Fibroblast of villous mesenchyme (primary cell): ENCODE results near the gene PPARA. TPM values are rescaled to one million over a fixed set of nuclear protein-coding genes. Genes with fewer than 3 reads are reported as not detected.

Experiments used
- DNase-seq: peaks from one replicate; pipeline ENCODE4 v3.0.0-alpha.2; 2010; ENCODE audit warnings: low read depth
- H3K4me3 ChIP-seq: 2 replicates; pipeline ENCODE4 v1.5.1; 2011; ENCODE audit warnings: low read depth, mild to moderate bottlenecking, low read length
- CTCF ChIP-seq: IDR thresholded peaks from 2 replicates; pipeline ENCODE4 v1.5.1; 2012; ENCODE audit warnings: low read depth, mild to moderate bottlenecking, low read length; ENCODE audit not compliant: insufficient read depth
- total RNA-seq: library from RNA; depleted of rRNA; stranded (reverse); fragments of >200 nt; gene quantifications from 2 replicates; pipeline ENCODE4 v1.2.3, GENCODE V29; 2012

Gene PPARA
- total RNA-seq, 1 donor, result 14.2 TPM

GRCh38 chr22:46119093-46119728 lies 31.1 kb upstream of the PPARA start:
- no peak overlapping the region for H3K4me3 ChIP-seq
- no peak for DNase-seq
- TF ChIP-seq CTCF, result no peak

- H3K4me3 ChIP-seq, result no peak overlapping the region
- peak; percentile 73 for DNase-seq
- TF ChIP-seq CTCF, result no peak
These were observed 30.5 kb upstream of the PPARA start for GRCh38 chr22:46119729-46120419.

- no peak for DNase-seq
- TF ChIP-seq CTCF, result no peak
- H3K4me3 ChIP-seq, result no peak overlapping the region
These were observed 29.9 kb upstream of the PPARA start for GRCh38 chr22:46120420-46120737.

GRCh38 chr22:46121079-46121478 lies 29.2 kb upstream of the PPARA start:
- no peak for TF ChIP-seq CTCF
- DNase-seq, result no peak
- no peak overlapping the region for H3K4me3 ChIP-seq

GRCh38 chr22:46121523-46122287 lies 28.6 kb upstream of the PPARA start:
- H3K4me3 ChIP-seq, result no peak overlapping the region
- TF ChIP-seq CTCF, result no peak
- no peak for DNase-seq

- no peak overlapping the region for H3K4me3 ChIP-seq
- TF ChIP-seq CTCF, result peak; percentile 87
- peak; percentile 66 for DNase-seq
These were observed 27.8 kb upstream of the PPARA start for GRCh38 chr22:46122511-46122971.
